Measurements from ENCODE around the gene FAM227B.

DNA sequence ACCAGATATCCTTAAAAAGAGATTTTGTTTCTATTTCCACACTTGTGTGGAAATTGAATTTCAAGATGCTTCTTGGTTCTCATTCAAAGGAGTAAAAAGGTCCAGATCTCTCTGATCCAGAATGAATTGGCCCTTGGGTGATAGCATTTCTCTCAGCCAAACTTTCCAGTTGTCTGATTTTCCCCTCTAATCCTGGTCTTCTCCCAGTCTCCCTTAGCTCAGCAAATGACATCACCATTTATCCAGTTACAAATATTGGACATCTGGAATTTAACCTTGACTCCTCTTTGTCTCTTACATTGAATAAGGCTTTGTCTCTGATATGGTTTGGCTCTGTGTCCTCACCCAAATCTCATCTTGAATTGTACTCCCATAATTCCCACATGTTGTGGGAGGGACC, 207.8 kb downstream of the FAM227B start:
- TF ChIP-seq, protein P1, sequence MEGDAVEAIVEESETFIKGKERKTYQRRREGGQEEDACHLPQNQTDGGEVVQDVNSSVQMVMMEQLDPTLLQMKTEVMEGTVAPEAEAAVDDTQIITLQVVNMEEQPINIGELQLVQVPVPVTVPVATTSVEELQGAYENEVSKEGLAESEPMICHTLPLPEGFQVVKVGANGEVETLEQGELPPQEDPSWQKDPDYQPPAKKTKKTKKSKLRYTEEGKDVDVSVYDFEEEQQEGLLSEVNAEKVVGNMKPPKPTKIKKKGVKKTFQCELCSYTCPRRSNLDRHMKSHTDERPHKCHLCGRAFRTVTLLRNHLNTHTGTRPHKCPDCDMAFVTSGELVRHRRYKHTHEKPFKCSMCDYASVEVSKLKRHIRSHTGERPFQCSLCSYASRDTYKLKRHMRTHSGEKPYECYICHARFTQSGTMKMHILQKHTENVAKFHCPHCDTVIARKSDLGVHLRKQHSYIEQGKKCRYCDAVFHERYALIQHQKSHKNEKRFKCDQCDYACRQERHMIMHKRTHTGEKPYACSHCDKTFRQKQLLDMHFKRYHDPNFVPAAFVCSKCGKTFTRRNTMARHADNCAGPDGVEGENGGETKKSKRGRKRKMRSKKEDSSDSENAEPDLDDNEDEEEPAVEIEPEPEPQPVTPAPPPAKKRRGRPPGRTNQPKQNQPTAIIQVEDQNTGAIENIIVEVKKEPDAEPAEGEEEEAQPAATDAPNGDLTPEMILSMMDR (conservative IDR thresholded peaks at IDR 0.05; ENCODE audit: low read depth, low read length): no peak
- no peak for TF ChIP-seq EZH2phosphoT487 (IDR thresholded peaks at IDR 0.05; ENCODE audit: borderline replicate concordance, low read length)
- no peak for TF ChIP-seq EZH2 (IDR thresholded peaks at IDR 0.05; ENCODE audit: low read length, unreplicated experiment)
